ENCODE data around the gene DNASE1L1. TPM values are rescaled to one million over a fixed set of nuclear protein-coding genes. Genes with fewer than 3 reads are reported as not detected.

Gene DNASE1L1
- total and polyA plus RNA-seq, 2 of the 13 experiments (the other 11 are each of a cell fraction or from before 2014, with no cell fraction given): 4.7 to 12.3 TPM

DNA sequence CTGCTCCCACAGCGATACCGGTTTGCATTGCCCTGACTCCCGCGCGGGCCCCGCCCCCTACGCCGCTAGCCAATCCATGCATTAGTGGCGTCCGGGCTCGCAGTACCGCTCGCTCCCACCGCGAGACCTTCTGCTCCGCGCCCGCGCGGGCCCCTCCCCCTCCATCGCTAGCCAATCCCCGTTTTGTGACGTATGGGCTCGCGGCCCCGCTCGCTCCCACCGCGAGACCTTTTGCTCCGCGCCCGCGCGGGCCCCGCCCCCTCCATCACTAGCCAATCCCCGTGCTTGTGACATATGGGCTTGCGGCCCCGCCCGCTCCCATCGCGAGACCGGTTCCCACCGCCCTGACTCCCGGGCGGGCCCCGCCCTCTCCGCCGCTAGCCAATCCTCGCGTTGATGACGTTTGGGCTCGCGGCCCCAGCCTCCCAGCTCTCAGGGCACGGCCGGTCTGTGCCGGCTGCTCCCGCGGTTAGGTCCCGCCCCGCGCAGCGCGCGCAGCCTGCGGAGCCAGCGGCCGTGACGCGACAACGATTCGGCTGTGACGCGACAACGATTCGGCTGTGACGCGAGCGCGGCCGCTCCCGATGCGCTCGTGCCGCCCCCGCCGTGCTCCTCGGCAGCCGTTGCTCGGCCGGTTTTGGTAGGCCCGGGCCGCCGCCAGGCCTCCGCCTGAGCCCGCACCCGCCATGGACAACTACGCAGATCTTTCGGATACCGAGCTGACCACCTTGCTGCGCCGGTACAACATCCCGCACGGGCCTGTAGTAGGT is 30.1 kb downstream of the DNASE1L1 start, which contains the start of gene EMD (continued):
- TF ChIP-seq, protein P1, sequence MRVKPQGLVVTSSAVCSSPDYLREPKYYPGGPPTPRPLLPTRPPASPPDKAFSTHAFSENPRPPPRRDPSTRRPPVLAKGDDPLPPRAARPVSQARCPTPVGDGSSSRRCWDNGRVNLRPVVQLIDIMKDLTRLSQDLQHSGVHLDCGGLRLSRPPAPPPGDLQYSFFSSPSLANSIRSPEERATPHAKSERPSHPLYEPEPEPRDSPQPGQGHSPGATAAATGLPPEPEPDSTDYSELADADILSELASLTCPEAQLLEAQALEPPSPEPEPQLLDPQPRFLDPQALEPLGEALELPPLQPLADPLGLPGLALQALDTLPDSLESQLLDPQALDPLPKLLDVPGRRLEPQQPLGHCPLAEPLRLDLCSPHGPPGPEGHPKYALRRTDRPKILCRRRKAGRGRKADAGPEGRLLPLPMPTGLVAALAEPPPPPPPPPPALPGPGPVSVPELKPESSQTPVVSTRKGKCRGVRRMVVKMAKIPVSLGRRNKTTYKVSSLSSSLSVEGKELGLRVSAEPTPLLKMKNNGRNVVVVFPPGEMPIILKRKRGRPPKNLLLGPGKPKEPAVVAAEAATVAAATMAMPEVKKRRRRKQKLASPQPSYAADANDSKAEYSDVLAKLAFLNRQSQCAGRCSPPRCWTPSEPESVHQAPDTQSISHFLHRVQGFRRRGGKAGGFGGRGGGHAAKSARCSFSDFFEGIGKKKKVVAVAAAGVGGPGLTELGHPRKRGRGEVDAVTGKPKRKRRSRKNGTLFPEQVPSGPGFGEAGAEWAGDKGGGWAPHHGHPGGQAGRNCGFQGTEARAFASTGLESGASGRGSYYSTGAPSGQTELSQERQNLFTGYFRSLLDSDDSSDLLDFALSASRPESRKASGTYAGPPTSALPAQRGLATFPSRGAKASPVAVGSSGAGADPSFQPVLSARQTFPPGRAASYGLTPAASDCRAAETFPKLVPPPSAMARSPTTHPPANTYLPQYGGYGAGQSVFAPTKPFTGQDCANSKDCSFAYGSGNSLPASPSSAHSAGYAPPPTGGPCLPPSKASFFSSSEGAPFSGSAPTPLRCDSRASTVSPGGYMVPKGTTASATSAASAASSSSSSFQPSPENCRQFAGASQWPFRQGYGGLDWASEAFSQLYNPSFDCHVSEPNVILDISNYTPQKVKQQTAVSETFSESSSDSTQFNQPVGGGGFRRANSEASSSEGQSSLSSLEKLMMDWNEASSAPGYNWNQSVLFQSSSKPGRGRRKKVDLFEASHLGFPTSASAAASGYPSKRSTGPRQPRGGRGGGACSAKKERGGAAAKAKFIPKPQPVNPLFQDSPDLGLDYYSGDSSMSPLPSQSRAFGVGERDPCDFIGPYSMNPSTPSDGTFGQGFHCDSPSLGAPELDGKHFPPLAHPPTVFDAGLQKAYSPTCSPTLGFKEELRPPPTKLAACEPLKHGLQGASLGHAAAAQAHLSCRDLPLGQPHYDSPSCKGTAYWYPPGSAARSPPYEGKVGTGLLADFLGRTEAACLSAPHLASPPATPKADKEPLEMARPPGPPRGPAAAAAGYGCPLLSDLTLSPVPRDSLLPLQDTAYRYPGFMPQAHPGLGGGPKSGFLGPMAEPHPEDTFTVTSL (CRISPR knock-in tag; IDR thresholded peaks at IDR 0.05; ENCODE audit: borderline replicate concordance): no peak
- TF ChIP-seq MED8 (CRISPR knock-in tag; IDR thresholded peaks at IDR 0.05; ENCODE audit: insufficient replicate concordance) (no peak), ZNF577 (CRISPR knock-in tag; IDR thresholded peaks at IDR 0.05; ENCODE audit: borderline replicate concordance, low read depth) (no peak), SMARCE1 (IDR thresholded peaks at IDR 0.05; ENCODE audit: borderline replicate concordance) (no peak), MXD4 (CRISPR knock-in tag; IDR thresholded peaks at IDR 0.05) (no peak), KLF15 (CRISPR knock-in tag; IDR thresholded peaks at IDR 0.05; ENCODE audit: borderline replicate concordance) (no peak), PITX1 (CRISPR knock-in tag; IDR thresholded peaks at IDR 0.05) (no peak), TOE1 (CRISPR knock-in tag; IDR thresholded peaks at IDR 0.05) (no peak)
- TF ChIP-seq, protein P2, sequence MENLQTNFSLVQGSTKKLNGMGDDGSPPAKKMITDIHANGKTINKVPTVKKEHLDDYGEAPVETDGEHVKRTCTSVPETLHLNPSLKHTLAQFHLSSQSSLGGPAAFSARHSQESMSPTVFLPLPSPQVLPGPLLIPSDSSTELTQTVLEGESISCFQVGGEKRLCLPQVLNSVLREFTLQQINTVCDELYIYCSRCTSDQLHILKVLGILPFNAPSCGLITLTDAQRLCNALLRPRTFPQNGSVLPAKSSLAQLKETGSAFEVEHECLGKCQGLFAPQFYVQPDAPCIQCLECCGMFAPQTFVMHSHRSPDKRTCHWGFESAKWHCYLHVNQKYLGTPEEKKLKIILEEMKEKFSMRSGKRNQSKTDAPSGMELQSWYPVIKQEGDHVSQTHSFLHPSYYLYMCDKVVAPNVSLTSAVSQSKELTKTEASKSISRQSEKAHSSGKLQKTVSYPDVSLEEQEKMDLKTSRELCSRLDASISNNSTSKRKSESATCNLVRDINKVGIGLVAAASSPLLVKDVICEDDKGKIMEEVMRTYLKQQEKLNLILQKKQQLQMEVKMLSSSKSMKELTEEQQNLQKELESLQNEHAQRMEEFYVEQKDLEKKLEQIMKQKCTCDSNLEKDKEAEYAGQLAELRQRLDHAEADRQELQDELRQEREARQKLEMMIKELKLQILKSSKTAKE (CRISPR knock-in tag; IDR thresholded peaks at IDR 0.05; ENCODE audit: borderline replicate concordance): no peak
- TF ChIP-seq, protein P3, sequence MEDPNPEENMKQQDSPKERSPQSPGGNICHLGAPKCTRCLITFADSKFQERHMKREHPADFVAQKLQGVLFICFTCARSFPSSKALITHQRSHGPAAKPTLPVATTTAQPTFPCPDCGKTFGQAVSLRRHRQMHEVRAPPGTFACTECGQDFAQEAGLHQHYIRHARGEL (CRISPR knock-in tag; IDR thresholded peaks at IDR 0.05): no peak
- TF ChIP-seq, protein P4, sequence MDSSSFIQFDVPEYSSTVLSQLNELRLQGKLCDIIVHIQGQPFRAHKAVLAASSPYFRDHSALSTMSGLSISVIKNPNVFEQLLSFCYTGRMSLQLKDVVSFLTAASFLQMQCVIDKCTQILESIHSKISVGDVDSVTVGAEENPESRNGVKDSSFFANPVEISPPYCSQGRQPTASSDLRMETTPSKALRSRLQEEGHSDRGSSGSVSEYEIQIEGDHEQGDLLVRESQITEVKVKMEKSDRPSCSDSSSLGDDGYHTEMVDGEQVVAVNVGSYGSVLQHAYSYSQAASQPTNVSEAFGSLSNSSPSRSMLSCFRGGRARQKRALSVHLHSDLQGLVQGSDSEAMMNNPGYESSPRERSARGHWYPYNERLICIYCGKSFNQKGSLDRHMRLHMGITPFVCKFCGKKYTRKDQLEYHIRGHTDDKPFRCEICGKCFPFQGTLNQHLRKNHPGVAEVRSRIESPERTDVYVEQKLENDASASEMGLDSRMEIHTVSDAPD (CRISPR knock-in tag; IDR thresholded peaks at IDR 0.05): no peak
- TF ChIP-seq, protein P5, sequence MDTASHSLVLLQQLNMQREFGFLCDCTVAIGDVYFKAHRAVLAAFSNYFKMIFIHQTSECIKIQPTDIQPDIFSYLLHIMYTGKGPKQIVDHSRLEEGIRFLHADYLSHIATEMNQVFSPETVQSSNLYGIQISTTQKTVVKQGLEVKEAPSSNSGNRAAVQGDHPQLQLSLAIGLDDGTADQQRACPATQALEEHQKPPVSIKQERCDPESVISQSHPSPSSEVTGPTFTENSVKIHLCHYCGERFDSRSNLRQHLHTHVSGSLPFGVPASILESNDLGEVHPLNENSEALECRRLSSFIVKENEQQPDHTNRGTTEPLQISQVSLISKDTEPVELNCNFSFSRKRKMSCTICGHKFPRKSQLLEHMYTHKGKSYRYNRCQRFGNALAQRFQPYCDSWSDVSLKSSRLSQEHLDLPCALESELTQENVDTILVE (CRISPR knock-in tag; IDR thresholded peaks at IDR 0.05): no peak; the same call in 1 of the 2 replicates

All from HepG2 (cell line).